GM19238 (cell line): Measurements from ENCODE around the gene LMO7.

Source experiments
- DNase-seq: peaks from one replicate; pipeline ENCODE4 v3.0.0; 2011; ENCODE audit warnings: low spot score; ENCODE audit not compliant: insufficient read length

The LMO7 gene

DNA sequence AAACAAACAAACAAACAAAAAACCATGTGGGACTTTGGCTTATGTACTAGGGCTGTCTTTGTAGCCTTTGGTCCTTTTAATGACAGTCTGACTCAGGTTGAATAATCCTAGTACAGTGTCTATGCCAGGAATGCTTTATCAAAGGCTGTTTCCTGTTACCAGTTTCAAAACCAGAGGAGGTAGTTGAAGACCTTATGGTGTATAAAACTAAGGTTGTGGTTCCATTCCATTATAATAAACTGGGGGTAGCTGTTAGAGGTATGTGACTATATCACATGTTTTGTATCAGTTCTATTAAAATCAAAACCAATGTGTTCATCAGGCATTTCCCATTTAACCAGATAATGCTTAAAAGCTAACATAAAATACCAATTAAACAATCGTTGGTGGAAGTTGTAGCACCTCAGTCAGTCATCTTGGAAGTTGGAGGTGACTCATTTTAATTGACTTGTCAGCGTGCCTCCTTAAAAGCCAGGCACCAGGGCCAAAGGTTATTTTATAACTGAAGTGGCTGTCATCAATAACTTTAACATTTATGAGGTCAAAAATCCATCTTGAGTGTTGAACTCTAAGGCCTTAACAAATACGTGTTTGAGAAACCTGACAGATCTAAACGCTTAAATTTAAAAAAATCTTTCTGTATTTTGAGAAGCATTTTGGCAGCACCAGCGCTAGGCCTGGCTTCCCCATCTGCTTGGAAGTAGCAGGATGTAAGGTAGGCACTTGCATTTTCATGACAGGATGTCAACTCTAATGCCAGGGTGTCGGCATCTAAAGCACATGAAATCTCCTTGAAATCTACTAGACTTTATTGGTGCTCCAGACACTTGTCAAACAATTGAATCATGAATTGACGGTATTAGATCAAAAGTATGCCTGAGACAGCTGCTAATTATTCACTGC is 162.5 kb downstream of the LMO7 start:
- no peak for DNase-seq

DNA sequence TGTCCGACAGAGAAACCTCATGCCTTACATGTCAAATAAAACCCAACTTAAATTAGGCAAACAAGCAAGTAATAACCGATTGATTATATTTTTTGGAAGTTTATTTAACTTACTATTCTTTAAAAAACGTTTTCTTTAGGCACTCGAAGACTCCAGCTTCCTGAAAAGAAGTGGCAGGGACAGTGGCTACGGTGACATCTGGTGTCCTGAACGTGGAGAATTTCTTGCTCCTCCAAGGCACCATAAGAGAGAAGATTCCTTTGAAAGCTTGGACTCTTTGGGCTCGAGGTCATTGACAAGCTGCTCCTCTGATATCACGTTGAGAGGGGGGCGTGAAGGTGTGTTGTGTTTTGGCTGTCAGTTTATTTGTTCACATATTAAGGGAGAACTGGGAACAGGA is 164.4 kb downstream of the LMO7 start:
- no peak for DNase-seq

DNA sequence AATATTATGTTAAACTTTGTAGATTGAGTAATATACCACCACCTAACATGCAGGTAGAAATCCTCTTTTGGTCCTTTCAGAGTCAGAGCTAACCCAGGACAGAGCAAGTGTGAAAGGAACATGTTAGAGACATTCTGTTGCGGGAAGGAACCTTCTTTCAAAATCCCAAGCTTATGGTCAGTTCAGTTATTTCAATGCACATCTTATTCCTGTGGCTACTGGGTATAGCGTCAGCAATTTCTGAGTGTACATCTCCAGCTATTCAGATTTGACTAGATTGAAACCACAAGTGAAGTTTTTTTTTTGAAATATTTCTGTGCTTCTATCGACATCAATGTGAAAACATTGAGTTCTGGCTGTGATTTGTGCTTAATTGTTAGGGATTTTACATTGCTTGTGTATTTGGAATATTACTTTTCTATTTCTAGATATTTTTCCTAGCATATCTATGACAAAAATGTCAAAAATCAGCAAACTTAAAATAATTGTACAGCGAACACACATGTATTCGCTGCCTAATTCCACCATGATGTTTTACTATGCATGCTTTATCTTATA is 165.3 kb downstream of the LMO7 start:
- no peak for DNase-seq

DNA sequence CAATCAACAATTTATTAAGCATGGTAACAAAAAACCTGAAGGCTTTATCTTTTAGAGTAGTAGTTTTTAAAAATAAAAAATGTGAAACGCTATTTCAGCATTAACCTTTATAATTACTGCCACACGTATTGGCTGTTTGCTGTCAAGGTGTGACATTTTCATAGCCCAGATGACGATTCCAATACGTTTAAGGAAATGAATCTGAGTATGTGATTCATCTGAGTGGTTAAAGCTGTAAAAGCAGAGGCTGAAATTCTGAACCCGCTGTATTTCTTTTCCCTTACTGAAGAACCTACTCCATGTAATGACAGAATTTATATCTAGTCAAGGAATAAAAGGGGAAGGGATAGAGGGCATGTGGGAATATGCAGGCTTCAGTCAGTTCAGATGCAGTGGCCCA is 166.0 kb downstream of the LMO7 start:
- DNase-seq: no peak

DNA sequence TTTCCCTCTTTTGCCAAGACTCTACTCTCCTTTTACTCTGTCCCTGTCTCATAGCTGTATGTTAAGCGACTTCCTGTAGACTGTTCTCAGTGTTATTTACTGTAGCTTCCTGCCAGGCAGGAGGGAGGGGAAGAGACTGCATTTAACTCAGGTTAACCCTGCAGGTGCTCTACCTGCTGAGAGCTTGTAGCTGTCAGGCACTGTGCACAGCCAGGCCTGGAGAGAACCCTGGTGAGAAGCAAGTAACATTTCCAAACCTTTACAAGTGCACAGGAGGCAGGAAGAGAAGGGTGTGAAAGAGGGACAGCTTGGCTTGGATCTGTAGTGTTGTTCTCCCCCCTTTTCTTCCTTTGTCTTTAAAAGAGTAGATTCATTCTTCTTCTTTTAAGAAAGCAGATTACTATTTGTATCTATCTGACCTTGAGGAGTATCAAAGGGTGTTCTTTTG is 167.1 kb downstream of the LMO7 start:
- DNase-seq: no peak

DNA sequence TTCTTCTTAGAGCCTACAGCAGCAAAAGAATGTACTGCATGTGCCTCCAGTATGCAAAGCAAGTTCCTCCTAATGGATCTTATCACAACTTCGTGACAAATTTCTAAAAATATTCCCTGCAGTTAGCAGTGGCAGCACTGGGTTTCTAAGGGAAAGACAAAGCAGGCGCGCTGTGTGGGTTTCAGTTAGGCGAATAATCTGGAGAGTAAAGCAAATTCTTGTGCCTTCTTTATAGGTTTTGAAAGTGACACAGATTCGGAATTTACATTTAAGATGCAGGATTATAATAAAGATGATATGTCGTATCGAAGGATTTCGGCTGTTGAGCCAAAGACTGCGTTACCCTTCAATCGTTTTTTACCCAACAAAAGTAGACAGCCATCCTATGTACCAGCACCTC is 167.9 kb downstream of the LMO7 start:
- no peak for DNase-seq

DNA sequence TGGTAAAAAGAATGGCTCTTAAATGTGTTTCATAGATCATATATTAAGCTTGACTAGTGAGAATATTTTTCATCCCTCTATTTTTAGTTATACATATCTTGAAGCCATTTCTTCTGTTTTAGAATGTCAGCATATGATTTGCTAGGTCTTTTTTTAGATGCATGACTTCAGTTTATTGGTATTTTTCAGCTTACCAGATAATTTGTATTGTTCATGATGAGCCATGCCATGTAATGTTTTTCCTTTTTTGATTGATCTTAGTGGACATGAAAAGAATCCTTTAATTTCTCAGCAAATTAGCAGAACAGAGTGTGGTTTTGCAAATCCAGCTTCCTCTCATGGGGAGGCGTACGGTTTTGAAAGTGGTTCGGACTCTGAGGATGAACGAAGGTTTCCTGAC is 168.5 kb downstream of the LMO7 start:
- DNase-seq: no peak

DNA sequence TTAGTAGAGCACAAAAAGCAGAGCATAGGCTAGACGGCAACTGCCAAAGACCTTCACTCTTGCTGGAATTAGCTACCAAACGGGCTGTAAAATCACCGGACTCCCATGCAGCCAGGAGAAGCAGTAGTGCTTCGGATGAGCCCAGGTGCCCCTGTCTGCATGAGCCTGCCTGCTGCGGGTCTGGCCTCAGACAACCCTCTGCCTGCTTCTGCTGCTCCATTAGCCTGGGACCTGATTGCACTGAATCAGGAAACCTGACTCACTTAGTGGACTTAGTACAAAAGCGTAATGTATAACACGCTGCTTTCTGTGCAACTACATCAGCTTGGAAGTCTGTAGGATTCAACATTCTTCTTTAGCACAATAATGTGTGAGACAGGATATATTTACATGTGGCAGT is 170.0 kb downstream of the LMO7 start:
- no peak for DNase-seq

DNA sequence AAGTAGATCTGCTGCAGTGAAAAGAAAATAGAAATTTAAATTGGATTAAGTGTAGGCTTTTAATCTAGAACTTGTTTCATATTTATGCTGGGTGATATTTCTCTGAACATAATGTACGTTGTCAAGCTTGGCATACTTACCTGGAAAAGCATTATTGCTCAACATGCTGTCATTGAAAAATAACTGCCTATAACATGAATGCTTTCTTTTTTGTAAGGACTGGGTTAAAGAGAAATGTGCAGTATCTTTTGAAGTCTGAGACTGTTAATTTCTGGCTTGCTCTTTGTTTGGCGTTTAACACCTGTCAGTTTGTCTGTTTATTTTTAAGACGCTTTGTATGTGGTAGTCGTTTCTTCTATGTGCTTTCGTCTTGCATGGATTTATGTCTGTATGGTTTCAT is 175.2 kb downstream of the LMO7 start:
- no peak for DNase-seq

DNA sequence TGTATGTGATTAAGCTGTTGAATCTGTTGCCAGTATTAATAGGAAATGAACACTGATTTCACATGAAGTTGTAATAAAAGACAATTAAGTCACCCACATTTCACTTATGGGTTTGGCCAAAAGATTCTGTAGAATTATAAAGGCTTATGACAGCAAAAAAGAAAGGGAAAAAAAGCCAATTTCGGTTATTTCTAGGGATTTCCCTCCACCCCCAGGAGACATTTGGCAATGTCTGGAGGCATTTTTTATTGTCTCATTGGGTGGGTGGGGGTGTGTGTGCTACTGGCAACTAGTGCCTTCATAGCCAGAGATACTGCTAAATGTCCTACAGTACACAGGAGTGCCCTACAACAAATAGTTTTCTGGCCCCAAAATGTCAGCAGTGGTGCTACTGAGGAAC is 175.7 kb downstream of the LMO7 start:
- DNase-seq: no peak

DNA sequence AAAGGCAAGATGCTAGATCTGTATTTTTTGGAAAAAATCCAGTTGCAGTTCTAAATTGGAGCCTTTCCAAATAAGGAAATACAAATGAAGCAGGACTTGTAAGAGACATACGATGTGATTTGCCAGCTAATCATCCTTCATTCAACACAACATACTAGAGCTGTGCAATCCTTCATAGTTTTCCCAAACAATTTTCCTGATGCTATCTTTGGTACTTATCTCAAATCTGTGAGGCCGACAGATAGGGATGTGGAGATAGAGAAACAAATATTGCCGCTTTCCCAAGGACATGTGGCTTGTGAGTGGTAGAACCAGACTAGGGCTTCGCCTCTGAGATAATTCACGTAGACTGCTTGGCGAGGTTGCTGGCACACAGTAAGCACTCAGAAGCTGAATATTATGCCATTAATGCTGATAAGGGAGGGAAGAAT is 176.6 kb downstream of the LMO7 start:
- no peak for DNase-seq

DNA sequence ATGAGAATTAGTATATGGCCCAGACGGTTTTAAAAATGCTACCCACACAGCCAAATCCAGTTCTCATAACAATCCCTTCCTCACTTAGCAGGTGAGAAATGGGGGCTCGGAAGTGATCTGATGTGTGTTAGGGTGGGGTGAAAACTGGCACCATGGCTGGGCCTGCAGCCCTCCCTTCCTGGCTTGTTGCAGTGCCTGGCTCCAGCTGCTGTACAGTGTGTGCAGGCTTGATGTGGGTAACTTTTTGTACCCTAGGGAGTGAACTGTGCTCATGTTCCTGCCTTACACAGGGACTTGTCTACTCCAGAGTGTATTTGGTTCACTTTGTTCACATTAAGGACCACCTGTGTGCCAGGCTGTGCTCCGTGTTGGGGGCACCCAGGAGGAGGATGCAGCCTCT is 177.2 kb downstream of the LMO7 start:
- no peak for DNase-seq

DNA sequence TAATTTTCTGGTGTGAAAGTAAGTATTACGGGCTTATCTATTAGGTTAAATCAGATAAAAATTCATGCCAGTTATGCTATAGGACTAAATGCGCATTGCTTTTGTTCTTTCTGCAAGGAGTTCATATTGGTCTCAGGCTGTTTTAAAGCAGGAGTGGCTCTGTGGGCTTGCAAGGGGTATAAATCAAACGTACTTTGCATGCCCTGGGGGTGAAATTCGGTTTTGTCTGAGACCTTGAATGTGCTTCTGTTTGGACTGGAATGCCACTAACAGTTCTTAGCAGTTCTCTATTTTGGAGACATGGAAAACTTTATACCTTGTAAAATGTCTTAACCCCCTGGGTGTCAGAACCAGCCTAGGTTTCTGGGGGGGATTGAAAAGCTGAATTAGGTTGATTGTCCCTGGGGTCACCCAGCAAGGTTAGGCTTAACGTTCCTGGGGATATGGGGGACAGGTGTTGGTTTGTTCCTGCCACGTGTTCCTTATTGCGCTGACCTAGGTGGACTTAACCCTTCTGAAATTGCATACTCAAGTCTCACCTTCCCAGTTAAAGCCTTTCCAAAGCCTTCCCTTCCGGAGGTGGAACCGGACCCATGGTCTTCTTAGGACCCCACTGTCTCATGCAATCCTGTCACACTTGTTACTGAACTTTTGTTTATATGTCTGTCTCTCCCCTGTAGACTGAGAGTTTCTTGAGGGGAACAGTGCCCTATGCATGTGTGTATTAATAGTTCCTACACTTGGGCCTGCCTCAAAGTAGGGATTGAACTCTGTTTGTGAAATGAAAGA is 182.2 kb downstream of the LMO7 start:
- DNase-seq: no peak

DNA sequence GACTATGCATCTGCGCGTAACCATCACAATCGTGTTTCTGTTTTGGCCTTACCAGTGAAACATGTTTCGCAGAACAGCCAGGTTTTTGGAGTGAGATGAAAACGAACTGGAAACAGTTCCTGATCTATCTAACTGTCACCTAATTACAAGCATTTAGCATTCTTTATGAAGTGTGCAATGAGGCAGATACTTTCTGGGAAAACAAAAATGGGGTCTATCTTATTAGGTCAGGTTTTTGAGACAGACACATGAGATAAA is 182.8 kb downstream of the LMO7 start:
- no peak for DNase-seq

DNA sequence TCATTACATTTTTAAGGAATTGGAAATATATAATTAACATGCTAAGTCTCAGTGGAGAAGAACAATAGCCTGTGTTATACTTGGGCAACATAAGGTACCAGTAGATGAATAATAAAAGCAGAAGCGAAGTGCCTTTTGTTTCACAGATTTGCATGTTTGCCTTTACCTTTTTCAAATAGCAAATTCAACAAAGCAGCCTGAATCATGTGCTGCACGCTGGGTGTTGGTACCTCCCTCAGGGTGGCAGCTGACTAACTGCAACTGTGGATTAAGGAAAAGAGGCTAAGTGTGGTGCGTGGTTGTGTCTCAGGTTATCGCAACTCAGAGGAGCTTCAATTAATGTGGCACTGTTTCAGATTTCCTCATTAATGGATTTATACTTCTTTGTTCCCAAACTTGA is 189.0 kb downstream of the LMO7 start:
- DNase-seq: no peak

DNA sequence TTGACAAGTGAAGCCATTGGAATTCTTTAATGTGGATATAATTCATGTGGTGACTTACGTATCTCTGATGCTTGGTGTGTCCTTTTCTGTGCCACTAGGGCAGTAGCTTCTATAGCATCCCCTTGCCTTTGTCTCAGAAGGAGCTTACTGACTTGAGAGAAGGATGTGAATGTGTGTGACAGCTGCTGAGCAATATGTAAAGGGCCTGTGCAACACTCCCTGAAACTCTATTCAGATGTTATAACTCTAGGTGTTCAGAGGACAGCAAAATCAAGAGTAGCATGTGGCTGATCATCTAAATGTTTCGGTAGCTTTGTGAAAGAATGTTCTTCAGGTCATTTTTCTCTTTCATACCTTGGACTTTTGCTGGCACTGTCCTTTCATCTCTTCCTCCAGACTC is 189.5 kb downstream of the LMO7 start:
- DNase-seq: no peak

DNA sequence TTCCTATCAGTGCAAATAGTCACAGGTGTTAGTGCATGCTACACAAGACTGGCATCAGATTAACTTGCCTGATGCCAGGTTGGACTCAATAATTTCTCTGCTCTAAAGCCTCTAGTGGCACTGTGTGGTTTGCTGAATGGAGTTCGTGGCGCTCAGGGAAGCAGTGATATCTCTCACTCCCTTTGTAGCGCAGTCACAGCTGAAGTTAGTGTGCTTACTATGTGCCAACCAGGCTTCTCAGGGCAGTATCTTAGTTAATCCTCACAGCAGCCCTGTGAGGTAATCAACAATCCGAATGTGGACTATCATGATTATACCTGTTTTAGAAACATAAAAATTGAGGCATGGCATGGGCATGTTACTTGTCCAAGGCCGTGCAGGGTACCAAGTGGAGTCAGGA is 190.3 kb downstream of the LMO7 start:
- no peak for DNase-seq

DNA sequence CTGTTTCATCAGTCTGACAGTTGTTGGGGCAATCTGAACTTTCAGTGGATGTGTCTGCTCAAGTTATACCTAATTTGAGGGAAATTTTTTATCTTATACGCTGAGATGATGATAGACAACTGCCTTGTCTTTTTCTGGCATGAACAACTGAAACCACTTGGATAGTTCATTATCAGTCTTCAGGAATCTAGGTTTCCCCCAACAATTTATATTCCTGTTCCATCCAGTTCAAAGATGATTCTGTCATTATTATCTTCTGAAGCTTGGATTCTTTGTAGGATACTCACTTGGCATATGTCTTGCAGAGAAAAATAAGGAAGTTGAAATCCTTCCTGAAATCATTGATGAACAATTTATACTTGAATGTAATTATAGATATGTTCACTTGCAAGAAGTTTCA is 193.7 kb downstream of the LMO7 start:
- DNase-seq: no peak

DNA sequence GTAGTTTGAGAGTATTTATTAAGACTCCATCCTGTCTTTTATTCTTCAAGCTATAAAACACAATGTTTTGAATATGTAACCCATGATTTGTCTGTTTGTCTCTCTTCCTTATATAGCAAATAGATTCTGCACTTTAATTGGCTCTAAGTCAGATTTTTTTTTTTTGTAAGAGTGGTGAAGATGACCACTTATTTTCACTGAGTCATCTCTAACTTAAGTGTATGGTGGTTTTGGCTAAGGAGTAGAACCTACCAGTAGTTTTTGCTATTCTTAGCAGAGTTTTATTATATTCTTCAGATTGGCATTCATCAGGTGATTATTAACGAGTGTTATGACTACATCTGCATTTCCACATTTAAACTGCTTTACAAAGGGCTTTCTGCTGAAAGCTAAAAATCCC is 194.7 kb downstream of the LMO7 start:
- DNase-seq: no peak

DNA sequence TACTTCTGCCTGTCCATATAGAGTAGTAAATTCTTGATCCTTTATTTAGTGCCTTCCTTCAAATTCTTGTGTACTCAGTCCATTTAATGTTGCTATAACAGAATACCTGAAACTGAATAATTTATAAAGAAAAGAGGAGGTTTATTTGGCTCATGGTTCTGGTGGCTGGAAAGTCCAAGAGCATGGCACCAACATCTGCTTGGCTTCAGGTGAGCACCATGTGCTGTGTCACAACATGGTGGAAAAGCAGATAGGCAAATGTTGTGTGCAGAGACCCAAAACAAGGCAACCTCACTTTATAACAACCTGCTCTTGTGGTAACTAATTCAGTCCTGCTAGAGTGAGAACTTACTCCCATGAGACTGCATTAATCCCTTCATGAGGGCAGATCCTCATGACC is 195.3 kb downstream of the LMO7 start:
- DNase-seq: no peak

DNA sequence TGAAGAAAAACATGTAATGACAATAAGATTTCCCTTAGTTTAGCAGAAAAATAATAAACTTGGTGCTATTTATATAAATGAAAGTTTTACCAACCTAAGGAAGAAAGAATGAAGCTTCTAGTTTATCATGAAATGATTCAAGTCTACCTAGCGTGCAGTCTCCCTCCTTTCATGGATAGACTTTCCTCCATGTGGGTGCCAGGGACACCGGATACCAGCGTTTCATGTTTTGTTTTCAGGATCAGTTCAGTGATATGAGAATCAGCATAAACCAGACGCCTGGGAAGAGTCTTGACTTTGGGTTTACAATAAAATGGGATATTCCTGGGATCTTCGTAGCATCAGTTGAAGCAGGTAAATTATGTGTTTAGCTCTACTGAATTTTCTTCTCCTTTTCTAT is 196.7 kb downstream of the LMO7 start:
- DNase-seq: no peak

DNA sequence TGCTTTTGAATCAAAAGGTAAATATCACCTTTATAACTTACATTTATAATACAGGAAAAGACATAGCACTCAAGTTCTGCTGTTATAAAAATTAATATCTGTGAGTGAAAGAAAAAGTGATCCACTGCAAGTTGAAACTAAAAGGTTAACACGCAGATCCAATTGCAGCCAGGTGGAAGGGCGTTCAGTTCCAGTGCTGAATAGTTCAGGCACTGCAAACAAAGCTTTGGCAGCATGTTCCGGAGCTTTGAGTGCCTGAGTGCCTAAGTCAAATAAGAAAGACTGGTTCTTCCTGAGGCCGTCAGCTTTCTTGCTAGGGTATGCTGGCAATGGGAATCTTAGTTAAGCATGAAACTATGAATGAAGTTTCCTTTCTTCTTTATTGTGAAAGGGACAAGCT is 200.3 kb downstream of the LMO7 start:
- no peak for DNase-seq
